ENCODE data around the gene OXSR1.

Gene OXSR1

DNA sequence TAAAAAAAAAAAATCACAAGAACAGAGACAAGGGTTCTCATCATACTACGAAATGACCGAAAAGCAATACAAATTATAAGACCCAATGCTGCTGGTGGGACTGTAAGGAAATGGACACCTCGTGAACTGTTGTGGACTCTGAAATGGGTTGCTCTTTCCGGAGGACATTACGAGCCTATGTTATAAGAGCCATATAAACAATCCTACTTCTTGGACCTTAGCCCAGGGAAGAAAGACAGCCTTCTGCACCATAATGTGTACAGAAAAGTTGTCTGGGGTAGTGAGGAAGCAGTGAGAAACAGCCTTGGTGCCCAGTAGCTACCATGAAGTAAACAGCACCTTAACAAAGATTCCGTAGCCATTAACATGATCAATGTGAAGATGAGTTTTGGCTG lies 119.4 kb downstream of the OXSR1 start:
- TF ChIP-seq GATA2 (IDR thresholded peaks at IDR 0.05; ENCODE audit: low read depth, low read length) (no peak), GATA3 (IDR thresholded peaks at IDR 0.05; ENCODE audit: low read depth, low read length) (no peak)

DNA sequence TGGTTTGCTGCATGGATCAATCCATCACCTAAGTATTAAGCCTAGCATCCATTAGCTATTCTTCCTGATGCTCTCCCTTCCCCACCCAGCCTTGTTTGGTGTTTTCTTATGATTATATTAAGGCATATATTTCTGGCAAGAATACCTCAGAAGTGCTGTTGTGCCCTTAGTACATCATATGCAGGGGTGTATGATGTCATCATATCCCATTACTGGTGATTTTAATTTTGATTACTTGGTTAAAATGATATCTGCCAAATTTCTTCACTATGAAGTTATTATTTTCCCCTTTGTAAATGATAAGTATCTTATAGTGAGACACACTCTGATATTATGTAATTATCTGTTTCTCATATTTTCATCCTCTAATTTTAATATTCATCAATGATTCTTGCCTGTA lies 132.2 kb downstream of the OXSR1 start:
- TF ChIP-seq GATA3 (IDR thresholded peaks at IDR 0.05; ENCODE audit: low read depth, low read length) (no peak), GATA2 (IDR thresholded peaks at IDR 0.05; ENCODE audit: low read depth, low read length) (no peak)

DNA sequence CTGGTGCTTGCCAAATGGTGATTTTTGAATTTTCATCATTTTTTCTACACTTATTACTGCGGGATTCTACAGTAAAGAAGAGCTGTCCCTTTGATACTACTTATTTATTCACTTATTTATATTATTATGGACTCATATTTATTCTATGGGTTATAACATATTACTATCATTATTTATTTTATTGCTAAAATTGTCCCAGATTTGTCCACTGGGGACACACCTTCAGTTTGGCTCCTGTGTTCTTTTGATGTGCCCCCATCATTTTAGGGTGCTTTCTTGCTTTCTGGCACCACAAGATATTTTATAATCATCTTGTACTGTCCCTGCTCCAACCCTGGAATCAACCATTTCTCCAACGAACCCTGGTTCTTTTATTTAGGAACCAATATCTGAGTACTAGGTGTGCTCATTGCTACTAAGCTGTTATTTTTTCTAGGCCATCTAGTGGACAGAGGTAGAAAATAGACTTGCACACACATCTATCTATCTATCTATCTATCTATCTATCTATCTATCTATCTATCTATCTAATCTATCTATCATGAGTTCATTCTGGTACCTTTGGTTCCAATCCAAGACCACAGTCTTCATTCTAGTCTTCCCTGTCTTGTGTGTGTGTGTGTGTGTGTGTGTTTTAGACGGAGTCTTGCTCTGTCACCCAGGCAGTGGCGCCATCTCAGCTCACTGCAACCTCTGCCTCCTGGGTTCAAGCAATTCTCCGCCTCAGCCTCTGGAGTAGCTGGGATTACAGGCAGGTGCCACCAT lies 132.8 kb downstream of the OXSR1 start:
- TF ChIP-seq GATA2 (IDR thresholded peaks at IDR 0.05; ENCODE audit: low read depth, low read length): no peak
